Mucosa of descending colon (tissue), 3 donors: ENCODE measurements around the gene FMNL3. TPM values are rescaled to one million over a fixed set of nuclear protein-coding genes. Genes with fewer than 3 reads are reported as not detected.

Experiments
- ATAC-seq: fragments of 200-7000 bp; cut with Tn5 transposase; one replicate; pipeline ENCODE4 v1.9.1; 2020; ENCODE audit warnings: mild to moderate bottlenecking, moderate library complexity
- DNase-seq, 3 donors: peaks; one replicate each; pipeline ENCODE4 v3.0.0-alpha.2; 2020
- H3K36me3 ChIP-seq: fragments of 200-600 bp; one replicate; pipeline ENCODE4 v1.8.0; 2021; ENCODE audit warnings: low read depth, mild to moderate bottlenecking
- H3K4me1 ChIP-seq: fragments of 200-600 bp; one replicate; pipeline ENCODE4 v1.8.0; 2021; ENCODE audit warnings: low read depth, mild to moderate bottlenecking
- H3K4me3 ChIP-seq: fragments of 200-600 bp; one replicate; pipeline ENCODE4 v1.8.0; 2021; ENCODE audit warnings: mild to moderate bottlenecking
- H3K9me3 ChIP-seq: fragments of 200-600 bp; one replicate; pipeline ENCODE4 v1.8.0; 2021; ENCODE audit warnings: mild to moderate bottlenecking
- CTCF ChIP-seq: fragments of 200-600 bp; IDR thresholded peaks from one replicate; pipeline ENCODE4 v1.8.0; 2022; ENCODE audit warnings: antibody characterized with exemption, mild to moderate bottlenecking
- intact Hi-C, 2 donors: fragments of 100-400 bp; cut with DNase I in 1 of 2; cut with micrococcal nuclease in 1 of 2; formaldehyde crosslinking; loops; one replicate each; pipeline versions ENCODE4 v1.11.0 to v1.11.1; 2022; cut with DNase I, micrococcal nuclease
- total RNA-seq, 3 donors: library from RNA; stranded (reverse); fragmentation: NEBNext Ultra II Directional in 2 of 3; extraction: Animal tissue kit (Norgen Biotek cat#: 25700) in 2 of 3; gene quantifications; one replicate each; pipeline versions ENCODE4 v1.2.1 to v1.2.4, GENCODE V29; 2021 to 2023
- donor health status: DM: no; HTN: no; CAD: no; lungs with moderate emphysema.
- donor health status: DM: no; HTN: no; CAD: no.
- donor health status: DM: no; HTN: yes; CAD: no.

FMNL3 gene
- total RNA-seq, 3 donors from 2014 or later, result 4.2 to 13.4 (median 7.1) TPM

- Histone ChIP-seq H3K4me3 (no peak overlapping the region), H3K36me3 (no peaks in the 10 kb centered on the region), H3K9me3 (no peaks in the 10 kb centered on the region), H3K4me1 (peaks cover 10% of the 10 kb centered on the region)
- ATAC-seq (no peak), DNase-seq (no peak)
- intact Hi-C loops, result no loop called here
- TF ChIP-seq CTCF, result no peak
Measured at GRCh38 chr12:49664167-49664566, 43.0 kb downstream of the FMNL3 start.

GRCh38 chr12:49662998-49663843, 44.0 kb downstream of the FMNL3 start:
- peak; percentile 90 for ATAC-seq
- intact Hi-C loops, result no loop called here
- Histone ChIP-seq H3K4me1 (peaks cover 10% of the 10 kb centered on the region), H3K4me3 (no peak overlapping the region), H3K9me3 (no peaks in the 10 kb centered on the region), H3K36me3 (no peaks in the 10 kb centered on the region)
- DNase-seq, result peak; percentile 55 to 77 (median 65)
- TF ChIP-seq CTCF, result no peak

GRCh38 chr12:49661746-49662145, 45.5 kb downstream of the FMNL3 start:
- Histone ChIP-seq H3K36me3 (no peaks in the 10 kb centered on the region), H3K4me3 (no peak overlapping the region), H3K4me1 (peaks cover 10% of the 10 kb centered on the region), H3K9me3 (no peaks in the 10 kb centered on the region)
- no peak for ATAC-seq
- no peak for DNase-seq
- no peak for TF ChIP-seq CTCF
- intact Hi-C loops, result no loop called here

GRCh38 chr12:49661191-49661590, 46.0 kb downstream of the FMNL3 start:
- no peaks in the 10 kb centered on the region for H3K9me3 ChIP-seq
- ATAC-seq (no peak), DNase-seq (no peak)
- no peak overlapping the region for H3K4me3 ChIP-seq
- intact Hi-C loops, result no loop called here
- TF ChIP-seq CTCF, result no peak
- H3K4me1 ChIP-seq, result peaks cover 10% of the 10 kb centered on the region
- H3K36me3 ChIP-seq, result no peaks in the 10 kb centered on the region

- Histone ChIP-seq H3K4me3 (no peak overlapping the region), H3K9me3 (no peaks in the 10 kb centered on the region), H3K4me1 (peaks cover 9% of the 10 kb centered on the region), H3K36me3 (no peaks in the 10 kb centered on the region)
- no peak for ATAC-seq
- DNase-seq, result no peak
- intact Hi-C loops, result no loop called here
- TF ChIP-seq CTCF, result no peak
Measured at GRCh38 chr12:49659753-49660152, 47.5 kb downstream of the FMNL3 start.
